Endothelial cell of umbilical vein (primary cell): ENCODE results near the gene ADGRE3. TPM values are rescaled to one million over a fixed set of nuclear protein-coding genes. Genes with fewer than 3 reads are reported as not detected.

Source experiments
- BruUV-seq: library from RNA; stranded (reverse); fragments of 400-500 nt; replicated peaks from 2 replicates; lab custom pipeline; 2021; lab: Mats Ljungman, UMichigan
- CTCF ChIA-PET: fragments of 300-600, 350-600 bp; sonication (Branson Sonifier 250); formaldehyde crosslinking; loops from one replicate; lab custom pipeline; 2021; ENCODE audit warnings: antibody characterized with exemption, inconsistent platforms; lab: Charles Lee
- POLR2A ChIA-PET: fragments of 300-600, 350-600 bp; sonication (Branson Sonifier 250); formaldehyde crosslinking; loops from one replicate; lab custom pipeline; 2021; ENCODE audit warnings: antibody characterized with exemption, inconsistent platforms; lab: Charles Lee
- DNase-seq: peaks from one replicate; pipeline ENCODE4 v3.0.0-alpha.2; 2011; ENCODE audit warnings: low read depth, low spot score
- FAIRE-seq: peaks from 2 replicates; lab custom pipeline; 2011; peaks lifted over from hg19 to GRCh38; lab: Jason Lieb, UNC
- H2AFZ ChIP-seq: 2 replicates; pipeline ENCODE4 v1.6.0; 2012; ENCODE audit warnings: low read depth, low read length, control low read depth, inconsistent platforms
- H3K27ac ChIP-seq: 2 replicates; pipeline ENCODE4 v1.5.1; 2011; ENCODE audit warnings: low read depth, mild to moderate bottlenecking, control low read depth, low read length, moderate library complexity; ENCODE audit not compliant: insufficient read depth
- H3K27me3 ChIP-seq, 2 experiments: 2 replicates each; pipeline versions ENCODE4 v1.6.0 to v1.6.1; 2011; ENCODE audit warnings: low read length in 2 of 2, mixed read lengths in 1 of 2; ENCODE audit not compliant: control insufficient read depth in 2 of 2, insufficient read depth in 2 of 2
- H3K36me3 ChIP-seq, 2 experiments: 2 replicates in 1 of 2; 3 replicates in 1 of 2; pipeline ENCODE4 v1.5.1; 2011; ENCODE audit warnings: low read length in 2 of 2, mild to moderate bottlenecking in 1 of 2, moderate library complexity in 1 of 2; ENCODE audit not compliant: control insufficient read depth in 2 of 2, insufficient read depth in 2 of 2; ENCODE audit errors: extremely low read depth in 1 of 2
- H3K4me1 ChIP-seq: 3 replicates; pipeline ENCODE4 v1.5.1; 2011; ENCODE audit warnings: mild to moderate bottlenecking, low read length; ENCODE audit not compliant: control insufficient read depth, insufficient read depth; ENCODE audit errors: extremely low read depth
- H3K4me2 ChIP-seq: 2 replicates; pipeline ENCODE4 v1.6.1; 2011; ENCODE audit warnings: low read length, control low read depth, mixed read lengths; ENCODE audit not compliant: insufficient read depth
- H3K4me3 ChIP-seq, 3 experiments: fragments of 200-600 bp in 1 of 3; sonication (generic), shearing (Covaris generic) in 1 of 3; replicated peaks in 1 of 3; 2 replicates each; pipeline ENCODE4 v1.5.1; 2011 to 2016; ENCODE audit warnings: control low read depth in 3 of 3, low read length in 3 of 3, mild to moderate bottlenecking in 2 of 3, inconsistent platforms in 1 of 3, low read depth in 1 of 3, moderate library complexity in 1 of 3; ENCODE audit not compliant: insufficient read depth in 1 of 3
- H3K79me2 ChIP-seq: 2 replicates; pipeline ENCODE4 v1.6.0; 2012; ENCODE audit warnings: low read length, inconsistent platforms; ENCODE audit not compliant: control insufficient read depth, insufficient read depth
- H3K9ac ChIP-seq: replicated peaks from 2 replicates; pipeline ENCODE3; 2011; ENCODE audit warnings: low read length, control low read depth; ENCODE audit not compliant: insufficient read depth; ENCODE audit errors: extremely low read depth
- H3K9me1 ChIP-seq: replicated peaks from 3 replicates; pipeline ENCODE4 v1.6.0; 2011; ENCODE audit warnings: mild to moderate bottlenecking, low read length; ENCODE audit not compliant: control insufficient read depth, insufficient read depth; ENCODE audit errors: extremely low read depth
- H3K9me3 ChIP-seq: replicated peaks from 2 replicates; pipeline ENCODE4 v1.5.1; 2012; ENCODE audit warnings: low read length, inconsistent platforms; ENCODE audit not compliant: control insufficient read depth, insufficient read depth
- H4K20me1 ChIP-seq: replicated peaks from 2 replicates; pipeline ENCODE3; 2011; ENCODE audit warnings: mild to moderate bottlenecking, low read length; ENCODE audit not compliant: control insufficient read depth, insufficient read depth; ENCODE audit errors: extremely low read depth
- CTCF ChIP-seq, 2 donors: IDR thresholded peaks; 1 replicate in 1 of 2; 2 replicates in 1 of 2; pipeline ENCODE4 v1.5.1; 2011; ENCODE audit warnings: low read length in 2 of 2, mild to moderate bottlenecking in 2 of 2, moderate library complexity in 2 of 2, control low read depth in 1 of 2, inconsistent platforms in 1 of 2, low read depth in 1 of 2; ENCODE audit not compliant: insufficient read depth in 1 of 2; ENCODE audit errors: extremely low read depth in 1 of 2
- EZH2 ChIP-seq: IDR thresholded peaks from 2 replicates; pipeline ENCODE4 v1.6.1; 2012; ENCODE audit warnings: borderline replicate concordance, low read depth, mild to moderate bottlenecking, moderate library complexity, low read length, inconsistent platforms; ENCODE audit not compliant: severe bottlenecking
- FOS ChIP-seq: IDR thresholded peaks from 2 replicates; pipeline ENCODE4 v1.6.1; 2011; ENCODE audit warnings: mild to moderate bottlenecking, low read length, moderate library complexity, borderline replicate concordance; ENCODE audit not compliant: insufficient read depth
- GATA2 ChIP-seq: IDR thresholded peaks from 2 replicates; pipeline ENCODE4 v1.7.0; 2011; ENCODE audit warnings: low read depth, mild to moderate bottlenecking, moderate library complexity, mixed read lengths, low read length; ENCODE audit not compliant: insufficient read length, insufficient read depth
- JUN ChIP-seq: IDR thresholded peaks from 2 replicates; pipeline ENCODE4 v1.6.1; 2011; ENCODE audit warnings: borderline replicate concordance, low read depth; ENCODE audit not compliant: insufficient read length, insufficient read depth
- MAX ChIP-seq: IDR thresholded peaks from 2 replicates; pipeline ENCODE4 v1.6.1; 2011; ENCODE audit not compliant: insufficient read depth, insufficient read length
- MYC ChIP-seq: IDR thresholded peaks from one replicate; pipeline ENCODE4 v1.6.1; 2011; ENCODE audit warnings: mild to moderate bottlenecking, low read depth, low read length
- POLR2A ChIP-seq: IDR thresholded peaks from 2 replicates; pipeline ENCODE4 v1.6.1; 2012; ENCODE audit warnings: low read depth, mild to moderate bottlenecking, control low read depth, low read length
- POLR2AphosphoS5 ChIP-seq: IDR thresholded peaks from 2 replicates; pipeline ENCODE4 v1.6.1; 2012; ENCODE audit warnings: low read depth, mild to moderate bottlenecking, control low read depth, low read length, moderate library complexity; ENCODE audit not compliant: insufficient read depth
- dilution Hi-C: fragments of 300-500 bp; cut with MboI; formaldehyde crosslinking; loops from one replicate; pipeline ENCODE4 v1.15.0; 2019; ENCODE audit warnings: low sequenced_read_pairs; ENCODE audit not compliant: extremely low pct_ligation_motif_present
- intact Hi-C: fragments of 100-400 bp; cut with micrococcal nuclease; formaldehyde crosslinking; loops from one replicate; pipeline ENCODE4 v1.10.0; 2022
- polyA plus RNA-seq, 4 experiments: library from polyadenylated mRNA; depleted of rRNA in 3 of 4; stranded (reverse) in 3 of 4; unstranded in 1 of 4; fragments of >200 nt; gene quantifications; 2 replicates each; pipeline versions ENCODE4 v1.2.1 to v1.2.3, GENCODE V29; 2011 to 2012; ENCODE audit warnings: missing spikeins in 1 of 4
- total RNA-seq: library from RNA; stranded (reverse); gene quantifications from 2 replicates; pipeline ENCODE4 v1.2.3, GENCODE V29; 2021

ADGRE3 gene
- total and polyA plus RNA-seq, 2 donors (not counting 3 experiments of a cell fraction or from before 2014, with no cell fraction given): not detected

- Histone ChIP-seq H4K20me1 (no peaks in the 10 kb centered on the region), H3K4me2 (no peak overlapping the region), H3K79me2 (no peaks in the 10 kb centered on the region), H3K9ac (no peak overlapping the region), H3K4me3 (no peak overlapping the region), H3K27me3 (no peaks in the 10 kb centered on the region), H3K36me3 (no peaks in the 10 kb centered on the region), H3K27ac (no peak overlapping the region), H3K9me3 (no peaks in the 10 kb centered on the region), H3K9me1 (no peaks in the 10 kb centered on the region), H3K4me1 (no peaks in the 10 kb centered on the region), H2AFZ (no peak overlapping the region)
- DNase-seq (no peak), FAIRE-seq (no peak)
- dilution Hi-C loops: no loop called here
- BruUV-seq: no TSS peak
- POLR2A ChIA-PET: no interaction called here
- TF ChIP-seq FOS (no peak), EZH2 (no peak), CTCF (IDR thresholded peaks at IDR 0.05; ENCODE audit: extremely low read depth in 1 of 2, insufficient read depth in 1 of 2, low read depth in 1 of 2, low read length in 2 of 2) (no peak), MAX (no peak), JUN (no peak), MYC (no peak), POLR2AphosphoS5 (no peak), POLR2A (no peak), GATA2 (no peak)
- intact Hi-C loops: no loop called here
- CTCF ChIA-PET: no interaction called here
Measured at GRCh38 chr19:14650161-14650560, 24.5 kb downstream of the ADGRE3 start.
